ENCODE results near the gene SPATA1. TPM values are rescaled to one million over a fixed set of nuclear protein-coding genes. Genes with fewer than 3 reads are reported as not detected.

The SPATA1 gene
- total and polyA plus RNA-seq, 2 of the 8 experiments (the other 6 are each of a cell fraction or from before 2014, with no cell fraction given) = 0.51 to 1.1 TPM

DNA sequence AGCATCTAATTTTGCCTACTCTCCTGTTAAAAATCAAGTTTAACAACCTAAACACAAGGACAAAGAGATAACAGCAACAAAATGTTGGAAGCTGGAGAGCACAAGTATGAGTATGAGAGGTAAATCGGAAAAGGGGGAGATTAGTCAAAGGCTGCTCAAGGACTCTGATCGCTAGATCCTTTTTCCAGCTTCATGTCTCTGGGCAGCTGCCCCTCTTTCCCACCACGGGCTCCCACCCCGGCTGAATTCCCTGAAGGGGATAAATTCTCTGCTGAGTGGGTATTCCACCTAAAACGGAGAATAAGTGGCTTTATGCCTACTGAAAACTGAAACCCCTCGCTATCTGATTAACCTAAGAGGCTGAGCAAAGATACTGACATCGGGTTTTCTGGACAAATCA lies 68.8 kb downstream of the SPATA1 start (continued):
- TF ChIP-seq PHF8 (conservative IDR thresholded peaks at IDR 0.05; ENCODE audit: low read depth, low read length) = no peak
